GM12878 (cell line): ENCODE measurements around the gene BCAP29. TPM values are rescaled to one million over a fixed set of nuclear protein-coding genes. Genes with fewer than 3 reads are reported as not detected.

ENCODE experiments used
- ATAC-seq: fragments of 200-7000 bp; cut with Tn5 transposase; 3 replicates; pipeline ENCODE4 v1.9.1; 2020; ENCODE audit warnings: mild to moderate bottlenecking, moderate library complexity
- BruUV-seq: library from RNA; stranded (reverse); fragments of 400-500 nt; replicated peaks from 2 replicates; lab custom pipeline; 2021; lab: Mats Ljungman, UMichigan
- CTCF ChIA-PET: fragments of 300-600 bp; sonication (Branson Sonifier 250); formaldehyde crosslinking; extraction: SDS; loops from one replicate; lab custom pipeline; 2021; ENCODE audit warnings: inconsistent platforms; lab: Yijun Ruan, JAX
- POLR2A ChIA-PET: fragments of 350-600 bp; formaldehyde crosslinking; extraction: SDS; loops from one replicate; lab custom pipeline; 2021; ENCODE audit warnings: inconsistent platforms; lab: Charles Lee
- RAD21 ChIA-PET: fragments of 300-600 bp; sonication (Branson Sonifier 250); formaldehyde crosslinking; loops from one replicate; lab custom pipeline; 2023; ENCODE audit warnings: antibody characterized with exemption; ENCODE audit not compliant: unreplicated experiment; lab: Charles Lee
- SMC1A ChIA-PET: fragments of 300-600 bp; sonication (Branson Sonifier 250); formaldehyde crosslinking; loops from one replicate; lab custom pipeline; 2023; ENCODE audit not compliant: unreplicated experiment, uncharacterized antibody; lab: Charles Lee
- DNase-seq: peaks from one replicate; pipeline ENCODE4 v3.0.0-alpha.2; 2011; ENCODE audit warnings: low read depth, low spot score
- FAIRE-seq: peaks from 3 replicates; lab custom pipeline; 2011; peaks lifted over from hg19 to GRCh38; lab: Jason Lieb, UNC
- H2AFZ ChIP-seq: 2 replicates; pipeline ENCODE4 v1.6.0; 2011; ENCODE audit warnings: low read depth, low read length, control low read depth; ENCODE audit not compliant: control insufficient read depth
- H3K27ac ChIP-seq: 2 replicates; pipeline ENCODE4 v1.5.1; 2011; ENCODE audit warnings: control low read depth; ENCODE audit not compliant: control insufficient read depth, insufficient read depth
- H3K27me3 ChIP-seq, 2 experiments: replicated peaks in 1 of 2; 2 replicates each; pipeline versions ENCODE4 v1.6.0 to v1.6.1; 2011; ENCODE audit warnings: low read length in 1 of 2; ENCODE audit not compliant: control insufficient read depth in 2 of 2, insufficient read depth in 2 of 2
- H3K36me3 ChIP-seq, 2 experiments: 2 replicates each; pipeline ENCODE4 v1.5.1; 2011; ENCODE audit warnings: low read length in 1 of 2; ENCODE audit not compliant: control insufficient read depth in 2 of 2, insufficient read depth in 2 of 2
- H3K4me1 ChIP-seq: 2 replicates; pipeline ENCODE4 v1.6.1; 2011; ENCODE audit warnings: mild to moderate bottlenecking, low read length, moderate library complexity, mixed read lengths; ENCODE audit not compliant: control insufficient read depth, insufficient read depth
- H3K4me2 ChIP-seq: 2 replicates; pipeline ENCODE4 v1.6.0; 2011; ENCODE audit warnings: control low read depth; ENCODE audit not compliant: control insufficient read depth, insufficient read depth
- H3K4me3 ChIP-seq: fragments of 200-600 bp; sonication (generic); 2 replicates; pipeline ENCODE4 v1.5.1; 2016
- H3K79me2 ChIP-seq: 2 replicates; pipeline ENCODE4 v1.6.0; 2011; ENCODE audit warnings: low read length; ENCODE audit not compliant: control insufficient read depth, insufficient read depth
- H3K9ac ChIP-seq: 2 replicates; pipeline ENCODE4 v1.8.0; 2011; ENCODE audit warnings: low read length, control low read depth, mixed read lengths; ENCODE audit not compliant: control insufficient read depth, insufficient read depth
- H3K9me3 ChIP-seq: replicated peaks from 3 replicates; pipeline ENCODE4 v1.5.1; 2011; ENCODE audit warnings: mild to moderate bottlenecking, low read length; ENCODE audit not compliant: control insufficient read depth, insufficient read depth
- H4K20me1 ChIP-seq: 2 replicates; pipeline ENCODE4 v1.6.0; 2011; ENCODE audit not compliant: control insufficient read depth, insufficient read depth
- JUND ChIP-seq: IDR thresholded peaks from 2 replicates; pipeline ENCODE4 v1.6.1; 2012; ENCODE audit warnings: low read depth, mild to moderate bottlenecking, low read length, improper control_type of control experiment, moderate library complexity
- SIX5 ChIP-seq: IDR thresholded peaks from 2 replicates; pipeline ENCODE4 v1.6.1; 2011; ENCODE audit warnings: mild to moderate bottlenecking, low read depth, low read length, moderate library complexity; ENCODE audit not compliant: severe bottlenecking
- WGBS: methylation state at CpG from one replicate; pipeline ENCODE4 v1.1.6; 2016; ENCODE audit warnings: low lambda C conversion rate; ENCODE audit not compliant: insufficient replicate concordance, insufficient coverage; ENCODE audit errors: missing lambda C conversion rate; 5-methylcytosine and 5-hydroxymethylcytosine counted together
- in situ Hi-C: fragments of 300-500 bp; cut with MboI; formaldehyde crosslinking; loops from 9 replicates; pipeline ENCODE4 v1.14.3; 2018; ENCODE audit warnings: mixed read lengths
- intact Hi-C: fragments of 100-400 bp; cut with micrococcal nuclease; formaldehyde crosslinking; loops from one replicate; pipeline ENCODE4 v1.14.2; 2022; ENCODE audit not compliant: unreplicated experiment
- polyA plus RNA-seq, 11 experiments: library from polyadenylated mRNA; depleted of rRNA in 4 of 11; unstranded in 6 of 11; stranded (reverse) in 5 of 11; fragments of >200 nt; fragmentation: Nextera tagmentation in 4 of 11; fragmentation: Illumina TruSeq in 1 of 11; extraction: Ambion mirVana in 4 of 11; extraction: Trizol in 1 of 11; gene quantifications; 1 replicate in 1 of 11; 2 replicates in 10 of 11; pipeline versions ENCODE4 v1.2.1 to v1.2.3, GENCODE V29; 2011 to 2016; ENCODE audit warnings: inconsistent platforms in 2 of 11, missing spikeins in 2 of 11, low read depth in 1 of 11
- total RNA-seq, 4 experiments: library from RNA; depleted of rRNA in 3 of 4; stranded (reverse); fragments of >200 nt in 3 of 4; fragmentation: Illumina TruSeq in 1 of 4; extraction: Trizol in 1 of 4; gene quantifications; 2 replicates each; pipeline versions ENCODE4 v1.2.1 to v1.2.3, GENCODE V29; 2013 to 2021
- TF ChIP-seq, protein P1 (sequence below): fragments of 450-650 bp; IDR thresholded peaks from 2 replicates; pipeline ENCODE4 v1.6.1; 2016; ENCODE audit warnings: mild to moderate bottlenecking
- TF ChIP-seq, protein P2 (sequence below): fragments of 450-650 bp; IDR thresholded peaks from 2 replicates; pipeline ENCODE4 v1.6.1; 2017; ENCODE audit warnings: antibody characterized with exemption, mild to moderate bottlenecking, moderate library complexity

BCAP29 gene
- total and polyA plus RNA-seq, 10 of the 15 experiments (the other 5 are each of a cell fraction or from before 2014, with no cell fraction given) = 26.5 to 58.5 (median 34.8) TPM

DNA sequence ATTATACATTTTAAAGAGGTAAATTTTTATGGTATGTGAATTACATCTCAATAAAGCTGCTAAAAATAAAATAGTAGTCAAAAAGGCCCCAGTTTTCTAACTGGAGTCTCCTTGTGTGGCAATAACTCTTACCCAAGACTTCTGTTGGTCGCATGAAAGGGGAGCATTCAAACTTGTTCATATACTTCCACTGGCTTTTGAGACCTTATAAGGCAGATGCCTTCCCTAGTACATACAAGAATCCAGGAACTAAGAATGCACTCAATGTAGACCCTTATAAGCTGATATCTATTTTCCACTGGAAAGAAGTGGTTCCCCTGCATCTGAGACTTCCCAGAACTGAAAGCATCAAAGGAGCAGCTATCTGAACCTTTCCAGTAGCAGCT, 13.0 kb downstream of the BCAP29 start (continued):
- TF ChIP-seq SIX5 = no peak
- TF ChIP-seq, protein P1, sequence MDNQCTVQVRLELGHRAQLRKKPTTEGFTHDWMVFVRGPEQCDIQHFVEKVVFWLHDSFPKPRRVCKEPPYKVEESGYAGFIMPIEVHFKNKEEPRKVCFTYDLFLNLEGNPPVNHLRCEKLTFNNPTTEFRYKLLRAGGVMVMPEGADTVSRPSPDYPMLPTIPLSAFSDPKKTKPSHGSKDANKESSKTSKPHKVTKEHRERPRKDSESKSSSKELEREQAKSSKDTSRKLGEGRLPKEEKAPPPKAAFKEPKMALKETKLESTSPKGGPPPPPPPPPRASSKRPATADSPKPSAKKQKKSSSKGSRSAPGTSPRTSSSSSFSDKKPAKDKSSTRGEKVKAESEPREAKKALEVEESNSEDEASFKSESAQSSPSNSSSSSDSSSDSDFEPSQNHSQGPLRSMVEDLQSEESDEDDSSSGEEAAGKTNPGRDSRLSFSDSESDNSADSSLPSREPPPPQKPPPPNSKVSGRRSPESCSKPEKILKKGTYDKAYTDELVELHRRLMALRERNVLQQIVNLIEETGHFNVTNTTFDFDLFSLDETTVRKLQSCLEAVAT = no peak
- TF ChIP-seq JUND = no peak

DNA sequence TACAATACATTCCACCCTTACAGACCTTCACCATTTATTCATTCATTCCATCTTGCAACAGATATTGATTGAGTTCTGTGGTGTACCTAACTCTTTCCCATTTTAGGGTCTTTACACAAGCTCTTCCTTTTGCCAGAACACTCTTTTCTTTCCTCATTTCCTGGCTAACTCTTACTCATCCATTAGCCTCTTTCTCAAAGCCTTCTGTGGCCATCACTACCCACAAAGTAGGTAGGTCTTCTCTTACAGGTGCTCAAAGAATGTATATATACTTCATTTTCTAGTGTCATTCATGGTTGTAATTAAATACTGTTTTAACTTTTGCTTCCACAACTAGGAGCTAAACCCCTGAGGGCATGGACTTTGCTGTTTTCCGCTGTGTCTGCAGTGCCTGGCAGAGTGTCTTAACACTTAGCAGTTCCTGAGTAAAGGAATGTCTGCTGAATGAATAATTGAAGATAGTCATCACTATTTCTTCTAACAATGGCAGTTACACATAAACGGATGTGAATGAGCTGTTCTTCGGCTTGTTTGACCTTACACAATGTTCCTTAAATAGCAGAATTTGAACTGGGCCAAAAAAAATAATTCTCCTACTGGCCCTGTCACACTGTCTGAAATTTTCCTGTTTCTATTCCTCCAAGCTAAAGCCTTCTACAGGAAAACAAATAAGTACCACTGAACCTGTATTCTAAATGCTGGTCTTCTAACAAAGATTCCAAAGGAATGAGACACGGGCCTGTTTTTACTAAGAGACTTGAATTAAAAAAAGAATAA, 15.1 kb downstream of the BCAP29 start:
- SMC1A ChIA-PET = interaction anchor here (1.2 kb wide), 1 partner anchor 19 kb away, joined by 3 read pairs; no protein-coding TSS in a partner anchor
- H3K4me3 ChIP-seq = no peak overlapping the region
- in situ Hi-C loops = no loop called here
- TF ChIP-seq, protein P2, sequence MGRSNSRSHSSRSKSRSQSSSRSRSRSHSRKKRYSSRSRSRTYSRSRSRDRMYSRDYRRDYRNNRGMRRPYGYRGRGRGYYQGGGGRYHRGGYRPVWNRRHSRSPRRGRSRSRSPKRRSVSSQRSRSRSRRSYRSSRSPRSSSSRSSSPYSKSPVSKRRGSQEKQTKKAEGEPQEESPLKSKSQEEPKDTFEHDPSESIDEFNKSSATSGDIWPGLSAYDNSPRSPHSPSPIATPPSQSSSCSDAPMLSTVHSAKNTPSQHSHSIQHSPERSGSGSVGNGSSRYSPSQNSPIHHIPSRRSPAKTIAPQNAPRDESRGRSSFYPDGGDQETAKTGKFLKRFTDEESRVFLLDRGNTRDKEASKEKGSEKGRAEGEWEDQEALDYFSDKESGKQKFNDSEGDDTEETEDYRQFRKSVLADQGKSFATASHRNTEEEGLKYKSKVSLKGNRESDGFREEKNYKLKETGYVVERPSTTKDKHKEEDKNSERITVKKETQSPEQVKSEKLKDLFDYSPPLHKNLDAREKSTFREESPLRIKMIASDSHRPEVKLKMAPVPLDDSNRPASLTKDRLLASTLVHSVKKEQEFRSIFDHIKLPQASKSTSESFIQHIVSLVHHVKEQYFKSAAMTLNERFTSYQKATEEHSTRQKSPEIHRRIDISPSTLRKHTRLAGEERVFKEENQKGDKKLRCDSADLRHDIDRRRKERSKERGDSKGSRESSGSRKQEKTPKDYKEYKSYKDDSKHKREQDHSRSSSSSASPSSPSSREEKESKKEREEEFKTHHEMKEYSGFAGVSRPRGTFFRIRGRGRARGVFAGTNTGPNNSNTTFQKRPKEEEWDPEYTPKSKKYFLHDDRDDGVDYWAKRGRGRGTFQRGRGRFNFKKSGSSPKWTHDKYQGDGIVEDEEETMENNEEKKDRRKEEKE = no peak
- intact Hi-C loops = no loop called here
- no peak for FAIRE-seq
- H3K27me3 ChIP-seq = no peaks in the 10 kb centered on the region
- no peak overlapping the region for H3K4me2 ChIP-seq
- no peak for DNase-seq
- no peaks in the 10 kb centered on the region for H3K9me3 ChIP-seq
- no peaks in the 10 kb centered on the region for H3K79me2 ChIP-seq
- ATAC-seq = no peak
- BruUV-seq = no TSS peak
- no peaks in the 10 kb centered on the region for H3K4me1 ChIP-seq
- POLR2A ChIA-PET = no interaction called here
- WGBS = 98% methylated on average over 4 of the region's 4 CpGs
- no peak overlapping the region for H2AFZ ChIP-seq
- peaks cover 0 to 2% of the 10 kb centered on the region in 2 experiments; a peak in 1 of 4 replicates for H3K36me3 ChIP-seq
- CTCF ChIA-PET = interaction anchor here (0.8 to 1.0 kb wide), 2 partner anchors 13 to 93 kb away, joined by 3 read pairs; no protein-coding TSS in a partner anchor
- H4K20me1 ChIP-seq = no peaks in the 10 kb centered on the region
- RAD21 ChIA-PET = no interaction called here
- H3K9ac ChIP-seq = no peak overlapping the region
- no peak overlapping the region for H3K27ac ChIP-seq
